CD4-positive, alpha-beta T cell treated with Interleukin-15 for 4 hours (primary cell): ENCODE measurements around the gene APCDD1L.
A peak's percentile ranks its signal among the peaks of the same experiment; 100 is the strongest.
"Not testable (repeated sequence)": the region's sequence is repeated elsewhere in the genome, so short reads cannot be mapped to it uniquely, and the experiment has no call there.

Experiments used
- DNase-seq: peaks from one replicate; pipeline ENCODE4 v3.0.0-alpha.2; 2020; ENCODE audit warnings: low spot score

APCDD1L gene

GRCh38 chr20:58438970-58439808 is 76.0 kb downstream of the APCDD1L start:
- DNase-seq = no peak

GRCh38 chr20:58436868-58437645 is 78.1 kb downstream of the APCDD1L start:
- DNase-seq = peak; percentile 11

GRCh38 chr20:58435237-58435636 is 80.0 kb downstream of the APCDD1L start:
- no peak for DNase-seq

GRCh38 chr20:58434326-58434725 is 80.9 kb downstream of the APCDD1L start:
- DNase-seq = no peak

- no peak for DNase-seq
Observed at GRCh38 chr20:58433759-58434158, 81.4 kb downstream of the APCDD1L start.

GRCh38 chr20:58433029-58433647 is 82.1 kb downstream of the APCDD1L start:
- no peak for DNase-seq

- no peak for DNase-seq
Observed at GRCh38 chr20:58432186-58432954, 82.8 kb downstream of the APCDD1L start.

- DNase-seq = no peak
Observed at GRCh38 chr20:58431134-58431533, 84.1 kb downstream of the APCDD1L start.

- DNase-seq = no peak
Observed at GRCh38 chr20:58429303-58429702, 85.9 kb downstream of the APCDD1L start.

GRCh38 chr20:58428364-58428763 is 86.8 kb downstream of the APCDD1L start:
- DNase-seq = no peak

GRCh38 chr20:58427571-58427970 is 87.6 kb downstream of the APCDD1L start:
- not testable (repeated sequence) for DNase-seq

GRCh38 chr20:58424218-58424969 is 90.8 kb downstream of the APCDD1L start:
- no peak for DNase-seq

GRCh38 chr20:58421497-58421850 is 93.7 kb downstream of the APCDD1L start:
- DNase-seq = no peak

- DNase-seq = no peak
Observed at GRCh38 chr20:58420798-58421496, 94.3 kb downstream of the APCDD1L start.

GRCh38 chr20:58418949-58419748 is 96.0 kb downstream of the APCDD1L start:
- no peak for DNase-seq

GRCh38 chr20:58417438-58417837 is 97.8 kb downstream of the APCDD1L start:
- DNase-seq = no peak

GRCh38 chr20:58416835-58417234 is 98.4 kb downstream of the APCDD1L start:
- peak; percentile 22 for DNase-seq

GRCh38 chr20:58416057-58416456 is 99.1 kb downstream of the APCDD1L start:
- DNase-seq = no peak

- not testable (repeated sequence) for DNase-seq
Observed at GRCh38 chr20:58414786-58415185, 100.4 kb downstream of the APCDD1L start.

GRCh38 chr20:58414216-58414615 is 101.0 kb downstream of the APCDD1L start:
- DNase-seq = not testable (repeated sequence)
